Brain pericyte (primary cell): ENCODE results near the gene RAB39B.
"Not testable (repeated sequence)": the region's sequence is repeated elsewhere in the genome, so short reads cannot be mapped to it uniquely, and the experiment has no call there.

ENCODE experiments used
- DNase-seq: peaks from one replicate; pipeline ENCODE4 v3.0.0-alpha.2; 2012; ENCODE audit warnings: low read depth, low spot score

The RAB39B gene

DNA sequence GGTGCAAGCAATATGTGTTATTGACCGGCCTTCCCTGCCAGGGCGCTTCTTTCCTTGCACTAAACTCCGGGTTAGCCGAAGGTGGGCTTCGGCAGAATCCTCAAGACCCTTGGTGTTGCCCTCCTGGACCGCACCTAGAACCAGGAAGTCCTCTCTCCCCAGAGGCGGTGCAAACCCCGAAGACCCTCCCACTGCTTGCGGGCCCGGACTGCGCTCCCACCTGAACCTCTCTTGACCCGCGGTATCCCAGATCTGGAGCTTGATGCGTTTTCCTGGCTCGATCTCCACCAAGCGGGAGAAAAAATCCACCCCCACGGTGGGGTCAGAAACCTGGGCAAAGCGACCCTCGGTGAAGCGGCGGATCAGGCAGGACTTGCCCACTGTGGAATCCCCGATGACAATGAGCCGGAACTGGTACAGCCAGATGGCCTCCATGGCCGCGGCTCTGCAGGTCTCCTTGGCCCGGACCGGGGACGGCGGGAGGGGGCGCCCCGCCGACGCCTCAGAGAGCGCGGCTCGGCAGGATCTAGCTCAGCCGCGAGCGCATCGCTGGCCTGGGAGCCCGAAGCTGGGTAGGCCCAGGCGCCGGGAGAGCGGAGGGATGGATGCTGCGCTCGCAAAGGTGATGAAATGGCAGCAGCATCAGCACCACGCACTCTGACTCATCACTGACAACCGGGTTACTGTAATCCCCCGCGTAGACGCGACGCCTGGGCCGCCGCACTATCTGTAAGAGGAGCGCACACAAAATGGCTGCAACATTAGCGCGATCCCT lies at the start of gene RAB39B:
RAB39B (minus strand) TSS at position 638 of the 775 bp plus-strand sequence; CDS start at position 435, 203 bp downstream.
- no peak for DNase-seq

- no peak for DNase-seq
Measured at GRCh38 chrX:155313766-155314165, 49.5 kb upstream of the RAB39B start.

DNA sequence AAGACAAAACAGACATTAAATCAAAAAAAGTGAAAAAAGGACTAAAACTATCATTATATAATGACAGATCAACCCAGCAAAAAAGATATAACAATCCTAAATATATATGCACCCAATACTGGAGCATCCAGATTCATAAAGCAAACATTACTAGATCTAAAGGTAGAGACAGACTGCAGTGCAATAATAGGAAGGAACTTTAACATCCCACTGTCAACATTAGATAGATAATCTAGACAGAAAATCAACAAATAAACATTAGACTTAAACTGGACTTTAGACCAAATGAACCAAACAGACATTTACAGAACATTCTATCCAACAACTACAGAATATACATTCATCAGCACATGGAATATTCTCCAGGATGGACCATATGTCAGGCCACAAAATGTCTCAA lies 29.5 kb upstream of the RAB39B start:
- no peak for DNase-seq

DNA sequence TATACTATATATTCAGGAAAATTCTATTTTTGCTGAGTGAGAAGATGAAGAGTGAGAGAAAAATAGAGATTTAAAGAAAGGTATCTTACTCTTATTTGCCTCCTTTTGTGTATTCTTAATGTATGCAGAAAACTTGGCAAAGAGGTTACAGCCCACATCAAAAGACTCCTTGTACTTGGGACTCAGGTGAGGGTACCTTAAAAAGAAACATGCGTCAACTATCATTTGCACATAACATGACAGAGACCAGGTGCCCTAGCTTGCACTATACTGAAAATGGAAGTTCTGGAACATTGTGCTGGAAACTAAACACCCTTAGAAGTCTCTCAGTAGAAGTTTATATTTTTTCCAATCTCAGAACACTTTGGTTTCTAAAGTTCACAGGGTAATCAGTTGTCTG lies 15.6 kb upstream of the RAB39B start:
- no peak for DNase-seq

DNA sequence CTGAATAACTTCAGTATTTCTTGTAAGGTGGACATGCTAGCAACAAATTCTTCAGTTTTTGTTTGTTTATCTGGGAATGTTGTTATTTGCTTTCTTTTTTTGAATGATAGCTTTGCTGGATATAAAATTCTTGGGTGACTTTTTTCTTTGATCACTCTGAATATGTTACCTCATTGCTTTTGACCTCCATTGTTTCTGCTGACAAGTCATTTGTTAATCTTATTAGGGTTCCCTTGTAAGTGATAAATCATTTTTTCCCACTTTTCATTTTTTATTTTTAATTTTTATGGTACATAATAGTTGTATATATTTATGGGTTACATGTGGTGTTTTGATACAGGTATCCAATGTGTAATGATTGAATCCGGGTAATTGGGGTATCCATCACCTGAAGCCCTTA lies 6.7 kb upstream of the RAB39B start:
- DNase-seq, result no peak

- not testable (repeated sequence) for DNase-seq
Measured at GRCh38 chrX:155267995-155268394, 3.7 kb upstream of the RAB39B start.

DNA sequence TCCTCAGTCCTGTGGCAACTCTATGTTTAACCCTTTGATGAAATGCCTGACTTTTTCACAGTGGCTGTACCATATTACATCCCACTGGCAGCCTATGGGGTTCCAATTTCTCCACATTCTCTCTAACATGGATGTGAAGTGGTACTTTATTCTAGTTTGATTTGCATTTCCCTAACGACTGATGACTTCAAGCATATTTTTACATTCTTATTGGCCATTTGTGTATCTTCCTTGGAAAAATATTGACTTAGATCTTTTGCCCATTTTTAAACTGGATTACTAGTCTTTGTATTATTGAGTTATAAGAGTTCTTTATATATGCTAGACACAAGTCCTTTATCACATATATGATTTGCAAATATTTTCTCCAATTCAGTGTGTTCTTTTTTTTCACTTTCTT lies 2.1 kb upstream of the RAB39B start:
- no peak for DNase-seq

DNA sequence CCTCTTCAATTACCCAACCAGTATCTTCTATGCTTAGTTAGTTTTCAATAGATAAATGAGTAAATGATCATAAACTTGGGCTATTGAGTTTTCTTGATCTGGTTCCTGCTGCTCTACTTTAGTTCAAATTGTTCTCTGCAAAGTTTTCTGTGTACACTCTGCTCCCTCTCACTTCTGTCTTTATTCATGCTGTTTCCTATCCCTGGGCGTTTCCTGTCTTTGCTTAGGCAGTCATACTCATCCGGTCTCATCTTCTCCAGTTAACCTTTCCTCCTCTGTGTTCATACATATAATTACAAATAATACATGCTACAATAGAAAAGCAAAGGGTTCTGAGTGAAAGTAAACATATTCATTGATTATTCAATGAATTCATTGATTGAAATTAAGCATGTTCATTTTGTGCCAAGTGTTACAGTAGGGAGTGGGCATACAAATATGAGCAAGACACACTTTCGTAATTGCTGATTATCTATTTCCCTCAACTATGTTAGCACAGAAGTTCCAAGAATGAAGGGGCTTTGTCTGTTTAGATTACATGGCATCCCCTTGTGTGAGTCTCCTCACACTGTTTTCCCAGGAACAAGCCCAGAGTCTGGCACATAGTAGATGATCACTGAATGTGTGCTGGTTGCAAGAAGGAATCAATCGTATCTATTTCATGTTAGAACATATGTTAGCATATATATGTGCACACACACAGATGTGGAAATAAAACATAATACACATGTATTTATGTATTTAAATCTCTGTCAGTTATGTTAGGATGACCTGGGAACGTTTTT lies 1.1 kb downstream of the RAB39B start:
- no peak for DNase-seq

GRCh38 chrX:155259752-155260151 lies 4.5 kb downstream of the RAB39B start:
- no peak for DNase-seq

DNA sequence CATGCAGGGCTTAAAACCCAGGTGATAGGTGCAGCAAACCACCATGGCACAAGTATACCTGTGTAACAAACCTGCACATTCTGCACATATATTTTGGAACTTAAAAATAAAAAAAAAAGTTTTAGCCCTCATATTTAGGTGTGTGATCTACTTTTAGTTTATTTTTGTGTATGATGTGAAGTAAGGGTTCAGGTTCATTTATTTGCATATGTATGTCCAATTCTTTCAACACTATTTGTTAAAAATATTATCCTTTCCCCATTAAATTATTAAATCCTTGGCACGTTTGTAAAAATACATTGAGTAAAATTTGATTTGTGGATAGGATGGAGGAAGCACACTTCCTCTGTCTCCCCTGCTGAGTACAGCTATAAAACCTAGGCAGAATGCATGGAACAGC lies 12.9 kb downstream of the RAB39B start:
- no peak for DNase-seq

DNA sequence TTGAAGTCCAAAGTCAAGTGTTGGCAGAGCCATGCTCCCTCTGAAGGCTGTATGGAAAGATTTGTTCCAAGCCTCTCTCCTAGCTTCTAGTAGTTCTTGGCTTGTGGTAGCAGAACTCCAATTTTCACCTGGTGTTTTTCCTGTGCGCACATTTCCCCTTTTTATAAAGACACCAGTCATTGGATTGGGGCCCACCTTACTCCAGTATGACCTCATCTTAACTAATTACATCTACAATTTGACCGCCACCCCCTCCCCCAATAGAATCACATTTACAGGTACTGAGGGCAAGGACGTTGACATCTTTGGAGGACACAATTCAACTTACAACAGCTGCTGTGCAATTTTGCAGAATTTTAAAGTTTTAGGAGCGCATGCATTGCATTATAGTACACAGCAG lies 16.8 kb downstream of the RAB39B start:
- DNase-seq, result no peak

GRCh38 chrX:155246748-155247147 lies 17.5 kb downstream of the RAB39B start:
- no peak for DNase-seq

GRCh38 chrX:155242300-155242699 lies 22.0 kb downstream of the RAB39B start:
- no peak for DNase-seq

DNA sequence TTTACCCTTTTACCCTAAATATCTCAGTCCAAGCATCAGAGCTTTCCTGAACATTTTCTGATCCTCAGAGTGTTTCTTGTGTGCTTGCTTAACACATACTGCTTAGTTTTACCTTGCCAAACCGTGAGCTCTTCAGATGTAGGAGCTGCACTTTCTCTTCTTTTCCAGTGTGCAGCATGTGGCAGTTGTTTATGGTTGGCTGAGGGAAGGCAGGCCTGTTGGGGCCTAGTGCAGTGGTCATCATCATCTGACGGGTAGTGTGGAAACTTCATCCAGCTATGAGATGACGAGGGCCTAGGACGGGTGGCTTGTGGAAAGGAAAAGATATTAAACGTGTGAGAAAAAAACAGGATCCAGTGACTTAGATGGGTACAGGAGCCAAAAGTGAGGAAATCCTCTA lies 26.6 kb downstream of the RAB39B start:
- DNase-seq, result no peak

GRCh38 chrX:155235891-155236290 lies 28.4 kb downstream of the RAB39B start:
- DNase-seq, result no peak

DNA sequence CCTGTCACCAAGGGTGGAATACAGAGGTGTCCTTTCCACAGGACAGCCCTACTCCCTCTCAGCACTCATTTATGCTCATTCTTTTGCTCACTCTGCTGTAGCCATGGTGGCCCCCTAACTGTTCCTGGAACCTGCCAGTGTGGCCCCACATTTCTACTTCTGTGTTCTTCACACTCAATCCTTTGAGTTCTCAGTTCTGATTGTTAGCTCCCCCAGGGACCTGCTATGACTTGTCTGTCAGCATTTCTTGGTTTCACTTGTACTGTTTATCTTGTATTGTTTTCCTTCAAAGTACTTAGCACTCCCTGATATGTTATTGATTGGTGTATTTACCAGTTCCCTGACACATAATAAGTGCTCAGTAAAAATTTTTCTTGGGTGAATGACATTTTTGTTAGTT lies 33.1 kb downstream of the RAB39B start:
- no peak for DNase-seq

DNA sequence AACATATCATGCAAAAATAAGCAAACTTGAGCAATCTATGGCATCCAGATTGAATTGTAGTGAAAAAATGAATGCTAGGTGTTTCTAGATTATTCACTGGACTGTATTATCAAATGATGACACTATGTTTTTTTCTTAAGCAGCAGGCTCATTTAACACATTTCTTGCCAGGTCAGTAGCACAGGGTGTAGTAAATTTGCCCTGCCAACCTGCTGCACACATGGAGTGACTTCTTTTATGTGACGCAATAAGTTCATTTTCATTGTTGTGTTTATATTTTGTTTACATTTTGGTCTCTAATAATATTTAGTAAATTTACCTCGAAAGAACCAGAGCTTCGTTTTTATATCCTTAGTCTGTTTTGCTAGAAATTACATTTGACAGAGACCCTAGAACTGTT lies 38.5 kb downstream of the RAB39B start:
- DNase-seq, result no peak

- not testable (repeated sequence) for DNase-seq
Measured at GRCh38 chrX:155223746-155224145, 40.5 kb downstream of the RAB39B start.

GRCh38 chrX:155221351-155221750 lies 42.9 kb downstream of the RAB39B start:
- DNase-seq, result no peak

GRCh38 chrX:155218777-155219176 lies 45.5 kb downstream of the RAB39B start:
- no peak for DNase-seq

GRCh38 chrX:155216940-155217440 lies 47.3 kb downstream of the RAB39B start:
- no peak for DNase-seq

DNA sequence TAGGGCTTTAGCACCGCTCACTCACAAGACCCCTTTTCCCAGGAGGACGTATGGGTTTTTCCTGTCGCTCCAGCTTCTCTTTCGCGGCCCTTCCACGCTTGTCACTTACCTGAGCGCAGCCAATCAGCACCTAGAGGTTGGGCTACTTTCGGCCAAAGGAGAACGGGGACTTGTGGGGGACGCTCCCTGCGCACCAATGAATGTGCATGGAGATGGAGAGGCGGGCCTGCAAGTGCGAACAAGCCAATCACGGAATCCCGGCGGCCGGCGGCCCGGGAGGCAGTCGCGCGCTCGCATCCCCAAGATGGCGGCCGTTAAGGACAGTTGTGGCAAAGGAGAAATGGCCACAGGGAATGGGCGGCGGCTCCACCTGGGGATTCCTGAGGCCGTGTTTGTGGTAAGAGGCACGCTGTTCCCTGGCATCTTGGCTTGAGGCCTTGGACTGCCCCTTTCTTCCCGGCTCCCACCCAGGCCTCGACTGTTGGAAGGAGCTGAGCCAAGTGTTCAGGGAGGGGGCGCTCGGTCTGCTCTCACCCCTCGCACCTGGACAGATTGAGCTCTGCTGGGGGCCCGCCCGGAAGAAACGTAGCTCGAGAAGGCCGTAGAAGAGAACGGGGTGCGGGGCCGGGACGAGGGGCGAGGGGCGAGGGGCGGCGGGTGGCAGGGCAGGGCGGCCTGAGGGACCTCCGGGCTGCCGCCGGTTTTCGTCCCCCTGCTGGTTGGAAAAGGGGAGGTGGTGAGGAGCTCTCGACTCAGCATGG lies 47.9 kb downstream of the RAB39B start, which contains the start of gene VBP1:
VBP1 (plus strand) TSS at position 282 of the 761 bp plus-strand sequence; CDS start at position 305, 23 bp downstream.
- DNase-seq, result peak; percentile 88
